Heart left ventricle (tissue), 16 donors: ENCODE measurements around the gene RAB20. TPM values are rescaled to one million over a fixed set of nuclear protein-coding genes. Genes with fewer than 3 reads are reported as not detected.
A peak's percentile ranks its signal among the peaks of the same experiment; 100 is the strongest.

Source experiments
- ATAC-seq, 4 donors: fragments of 200-7000 bp; cut with Tn5 transposase; one replicate each; pipeline ENCODE4 v1.9.1; 2020 to 2022; ENCODE audit warnings: moderate library complexity in 4 of 4, mild to moderate bottlenecking in 3 of 4, moderate number of reproducible peaks in 1 of 4
- DNase-seq, 5 donors: peaks; one replicate each; pipeline ENCODE4 v3.0.0-alpha.2; 2020
- H3K27ac ChIP-seq, 12 donors: fragments of 200-600 bp; sonication (generic) in 4 of 12; one replicate each; pipeline versions ENCODE4 v1.5.0 to v1.8.0; 2016 to 2022; ENCODE audit warnings: mild to moderate bottlenecking in 2 of 12
- H3K27me3 ChIP-seq, 9 donors: fragments of 200-600 bp; sonication (generic) in 2 of 9; one replicate each; pipeline versions ENCODE4 v1.5.1 to v1.8.0; 2016 to 2022; ENCODE audit warnings: mild to moderate bottlenecking in 3 of 9
- H3K36me3 ChIP-seq, 9 donors: fragments of 200-600 bp; sonication (generic) in 2 of 9; one replicate each; pipeline versions ENCODE4 v1.5.0 to v1.8.0; 2018 to 2022; ENCODE audit warnings: mild to moderate bottlenecking in 2 of 9
- H3K4me1 ChIP-seq, 12 donors: fragments of 200-600 bp; sonication (generic) in 4 of 12; one replicate each; pipeline versions ENCODE4 v1.5.0 to v1.8.0; 2016 to 2022; ENCODE audit warnings: mild to moderate bottlenecking in 3 of 12
- H3K4me3 ChIP-seq, 12 donors: fragments of 200-600 bp; sonication (generic) in 4 of 12; one replicate each; pipeline versions ENCODE4 v1.5.0 to v1.8.0; 2017 to 2022; ENCODE audit warnings: mild to moderate bottlenecking in 9 of 12, moderate library complexity in 4 of 12
- H3K9me3 ChIP-seq, 12 donors: fragments of 200-600 bp; sonication (generic) in 4 of 12; one replicate each; pipeline versions ENCODE4 v1.5.0 to v1.8.0; 2016 to 2022; ENCODE audit warnings: mild to moderate bottlenecking in 1 of 12
- POLR2A ChIP-seq, 2 donors: fragments of 450-650 bp; IDR thresholded peaks; one replicate each; pipeline ENCODE4 v1.6.1; 2017; ENCODE audit warnings: antibody characterized with exemption in 2 of 2, mild to moderate bottlenecking in 2 of 2, moderate library complexity in 2 of 2
- WGBS, 4 donors: extraction: QIAGEN DNeasy Blood & Tissue Kit in 2 of 4; methylation state at CpG; one replicate each; pipeline versions ENCODE4 v1.1.5 to v1.1.7; 2013 to 2018; 5-methylcytosine and 5-hydroxymethylcytosine counted together
- intact Hi-C, 10 donors: fragments of 100-400 bp; cut with DNase I; formaldehyde crosslinking; loops; one replicate each; pipeline versions ENCODE4 v1.11.1 to v1.14.2; 2022
- polyA plus RNA-seq, 2 donors: library from polyadenylated mRNA; stranded (reverse); fragments of 200-250 nt; gene quantifications; one replicate each; pipeline ENCODE4 v1.2.3, GENCODE V29; 2013
- total RNA-seq, 9 donors: library from RNA; depleted of rRNA in 2 of 9; stranded (reverse); fragments of >200 nt in 2 of 9; fragmentation: NEBNext Ultra II Directional in 3 of 9; extraction: Animal tissue kit (Norgen Biotek cat#: 25700) in 3 of 9; gene quantifications; one replicate each; pipeline versions ENCODE4 v1.1.0 to v1.2.4, GENCODE V29; 2016 to 2023
- TF ChIP-seq, protein P1 (sequence below), 12 donors: fragments of 200-600 bp; sonication (generic) in 4 of 12; IDR thresholded peaks; one replicate each; pipeline versions ENCODE4 v1.5.0 to v1.8.0; 2018 to 2022; ENCODE audit warnings: antibody characterized with exemption in 12 of 12, mild to moderate bottlenecking in 5 of 12
- donor health status: ischemic (EF 13 %, LVEDD 7.1; RV severe dilation, severe dysfunction).
- donor health status: healthy with polysubstance abuse.
- donor health status: DM: no; HTN: yes; CAD: no.
- donor health status: DM: no; HTN: no; CAD: no.
- donor health status: ischemic (EF 25% LVEDD 6.9; RV normal size, moderate dysfunction).
- donor health status: ischemic (EF 25% LVEDD 5.7; RV mildly dilated, moderate dysfunction).
- donor health status: healthy.
- donor health status: DM: yes; HTN: yes; CAD: no.
- donor health status: ischemic (EF 35%, LVEDD 5.7; RV mildly dilated, moderate dysfunction).
- donor health status: nonischemic (EF 11% LVEDD 7.7; RV severe dilation, severe dysfunction).
- donor health status: DM: yes; HTN: yes; CAD: no.
- donor health status: PGD.
- donor health status: ischemic (EF 29% LVEDD 5.4; RV normal size, mild dysfunction).
- donor health status: nonischemic (EF 23%, LVEDD 6.1; RV moderate dilation, normal function).

The RAB20 gene
- total and polyA plus RNA-seq, 11 donors = 5.5 to 30.2 (median 13.7) TPM

DNA sequence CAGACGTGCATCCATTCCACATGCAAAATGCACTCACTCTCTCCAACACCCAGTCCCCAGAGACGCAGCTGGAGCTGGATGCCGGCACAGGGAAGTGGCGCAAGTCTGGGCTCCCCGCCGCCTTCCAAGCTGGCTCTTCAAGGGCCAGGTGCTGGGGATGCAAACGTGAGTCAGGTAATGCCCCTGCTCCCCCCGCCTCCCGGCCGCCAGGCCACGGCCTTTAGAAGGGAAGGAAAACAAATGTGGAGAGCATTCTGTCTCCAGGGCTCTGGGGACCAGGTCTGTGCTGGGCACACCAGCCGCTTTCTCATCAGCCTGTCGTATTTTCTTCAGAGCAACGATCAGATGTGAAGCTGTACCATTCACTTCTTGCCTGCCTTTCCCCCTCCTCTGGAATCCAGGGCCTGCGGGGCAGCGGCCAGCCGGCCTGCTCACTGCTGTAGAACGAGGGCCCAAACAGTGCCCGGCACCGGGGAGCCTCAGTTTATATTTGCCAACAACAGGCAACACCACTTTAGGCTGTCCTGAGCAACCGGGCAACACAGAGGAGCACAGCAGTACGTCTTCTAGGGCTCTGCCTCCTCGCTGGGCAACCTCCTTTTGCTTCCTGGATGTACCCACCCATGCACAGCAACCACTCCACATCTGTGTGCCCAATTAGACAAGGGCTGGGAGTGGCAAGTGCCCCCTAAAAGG, 3.8 kb downstream of the RAB20 start:
- 92 to 95% (median 93%) methylated on average over 22 to 23 of the region's 23 CpGs for WGBS, 4 donors
- Histone ChIP-seq H3K27me3 (no peaks in the 10 kb centered on the region), H3K36me3 (peaks cover 0 to 27% (median 0%) of the 10 kb centered on the region in 9 donors), H3K4me1 (peaks cover 0 to 40% (median 18%) of the 10 kb centered on the region in 12 donors), H3K27ac (no peak overlapping the region), H3K9me3 (peaks cover 0 to 8% (median 0%) of the 10 kb centered on the region in 12 donors), H3K4me3 (no peak overlapping the region)
- no peak for ATAC-seq
- intact Hi-C loops = loop anchor here in 3 of 10 donors (5.0 to 10.0 kb wide), 4 partner anchors 45 to 343 kb away; no protein-coding TSS in a partner anchor
- no peak for DNase-seq
- no peak for TF ChIP-seq POLR2A (IDR thresholded peaks at IDR 0.05)
- TF ChIP-seq, protein P1, sequence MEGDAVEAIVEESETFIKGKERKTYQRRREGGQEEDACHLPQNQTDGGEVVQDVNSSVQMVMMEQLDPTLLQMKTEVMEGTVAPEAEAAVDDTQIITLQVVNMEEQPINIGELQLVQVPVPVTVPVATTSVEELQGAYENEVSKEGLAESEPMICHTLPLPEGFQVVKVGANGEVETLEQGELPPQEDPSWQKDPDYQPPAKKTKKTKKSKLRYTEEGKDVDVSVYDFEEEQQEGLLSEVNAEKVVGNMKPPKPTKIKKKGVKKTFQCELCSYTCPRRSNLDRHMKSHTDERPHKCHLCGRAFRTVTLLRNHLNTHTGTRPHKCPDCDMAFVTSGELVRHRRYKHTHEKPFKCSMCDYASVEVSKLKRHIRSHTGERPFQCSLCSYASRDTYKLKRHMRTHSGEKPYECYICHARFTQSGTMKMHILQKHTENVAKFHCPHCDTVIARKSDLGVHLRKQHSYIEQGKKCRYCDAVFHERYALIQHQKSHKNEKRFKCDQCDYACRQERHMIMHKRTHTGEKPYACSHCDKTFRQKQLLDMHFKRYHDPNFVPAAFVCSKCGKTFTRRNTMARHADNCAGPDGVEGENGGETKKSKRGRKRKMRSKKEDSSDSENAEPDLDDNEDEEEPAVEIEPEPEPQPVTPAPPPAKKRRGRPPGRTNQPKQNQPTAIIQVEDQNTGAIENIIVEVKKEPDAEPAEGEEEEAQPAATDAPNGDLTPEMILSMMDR (IDR thresholded peaks at IDR 0.05) = no peak

DNA sequence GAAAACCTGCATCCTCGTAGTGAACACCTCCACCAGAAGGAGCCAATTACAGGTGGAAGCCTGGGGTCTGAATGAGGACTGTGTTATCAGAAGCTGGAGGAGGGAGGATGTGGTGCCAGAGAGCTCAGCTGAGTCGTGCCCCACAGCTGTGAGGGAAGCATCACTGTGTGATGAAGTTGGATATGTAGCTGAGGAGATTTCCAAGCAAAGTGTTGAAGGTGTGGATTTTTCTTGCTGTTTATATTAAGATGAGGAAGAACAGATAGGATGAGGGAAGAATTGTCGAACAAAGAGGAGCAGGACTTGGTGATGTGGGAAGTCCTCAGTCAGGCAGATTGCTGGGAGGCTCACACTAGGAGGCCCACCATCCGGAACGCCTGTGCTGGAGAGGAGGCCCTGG, 4.4 kb downstream of the RAB20 start:
- 90 to 94% (median 93%) methylated on average over 5 of the region's 5 CpGs for WGBS, 4 donors
- Histone ChIP-seq H3K27ac (no peak overlapping the region), H3K4me1 (peaks cover 0 to 34% (median 12%) of the 10 kb centered on the region in 12 donors), H3K4me3 (no peak overlapping the region), H3K9me3 (peaks cover 0 to 8% (median 0%) of the 10 kb centered on the region in 12 donors), H3K27me3 (no peaks in the 10 kb centered on the region), H3K36me3 (peaks cover 0 to 27% (median 0%) of the 10 kb centered on the region in 9 donors)
- no peak for DNase-seq
- ATAC-seq = no peak
- TF ChIP-seq, protein P1 (IDR thresholded peaks at IDR 0.05) = no peak
- no peak for TF ChIP-seq POLR2A (IDR thresholded peaks at IDR 0.05)
- intact Hi-C loops = loop anchor here in 3 of 10 donors (5.0 to 10.0 kb wide), 4 partner anchors 45 to 342 kb away; no protein-coding TSS in a partner anchor

DNA sequence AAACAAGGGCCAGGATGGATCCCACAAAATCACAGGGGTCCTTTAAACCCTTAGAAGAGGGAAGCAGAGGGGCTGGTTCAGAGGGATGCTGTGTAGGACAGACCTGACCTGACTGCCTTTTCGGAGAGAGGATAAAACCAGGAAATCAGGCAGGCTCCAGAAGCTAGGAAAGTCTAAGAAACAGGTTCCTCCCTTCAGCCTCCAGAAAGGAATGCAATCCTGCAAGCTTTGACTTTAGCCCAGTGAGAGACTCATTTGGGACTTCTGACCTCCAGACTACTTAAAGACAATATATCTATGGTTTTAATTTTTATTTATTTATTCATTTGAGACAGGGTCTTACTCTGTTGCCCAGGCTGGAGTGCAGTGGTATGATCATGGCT, 5.3 kb downstream of the RAB20 start:
- H3K4me1 ChIP-seq = peaks cover 0 to 38% (median 15%) of the 10 kb centered on the region in 12 donors
- H3K9me3 ChIP-seq = peaks cover 0 to 8% (median 0%) of the 10 kb centered on the region in 12 donors
- WGBS, 4 donors = 89 to 96% (median 94%) methylated on average over 1 of the region's 1 CpG
- no peaks in the 10 kb centered on the region for H3K27me3 ChIP-seq
- H3K27ac ChIP-seq = no peak overlapping the region
- no peak overlapping the region for H3K4me3 ChIP-seq
- DNase-seq = no peak
- H3K36me3 ChIP-seq = peaks cover 0 to 27% (median 0%) of the 10 kb centered on the region in 9 donors
- intact Hi-C loops = loop anchor here in 3 of 10 donors (5.0 to 10.0 kb wide), 4 partner anchors 44 to 341 kb away; no protein-coding TSS in a partner anchor
- TF ChIP-seq, protein P1 (IDR thresholded peaks at IDR 0.05) = no peak
- no peak for TF ChIP-seq POLR2A (IDR thresholded peaks at IDR 0.05)
- ATAC-seq = no peak

DNA sequence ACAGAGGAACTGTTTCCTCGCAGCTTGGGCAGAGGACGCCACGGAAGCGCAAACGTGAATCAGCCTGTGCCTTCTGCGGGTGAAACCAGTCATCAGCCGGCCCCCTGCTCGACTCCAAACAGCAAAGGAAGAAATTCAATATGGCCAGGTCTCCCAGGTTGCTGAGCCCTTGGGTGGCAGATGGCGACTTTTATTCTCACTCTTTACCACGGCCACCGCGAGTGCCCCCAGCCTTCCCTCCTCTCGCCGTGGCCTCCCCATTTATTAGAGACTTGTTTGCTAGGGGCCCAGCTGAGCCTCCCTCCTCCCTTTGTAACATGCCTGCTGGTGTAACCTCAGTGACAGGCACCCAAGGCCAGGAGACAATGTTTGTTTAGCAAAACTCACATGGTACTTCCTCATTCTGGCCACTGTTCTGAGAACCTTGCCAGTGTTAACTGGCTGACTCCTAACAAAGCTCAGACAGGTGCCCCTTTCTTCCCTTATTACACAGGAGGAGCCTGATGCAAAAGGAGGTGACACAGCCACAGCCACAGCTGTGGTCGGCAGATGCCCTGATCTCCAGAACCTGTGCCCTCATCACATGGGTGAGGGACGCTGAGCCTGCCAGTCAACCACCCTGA, 5.8 kb downstream of the RAB20 start:
- intact Hi-C loops = loop anchor here in 3 of 10 donors (5.0 to 10.0 kb wide), 4 partner anchors 43 to 341 kb away; no protein-coding TSS in a partner anchor

More for the DNA sequence above, 5.8 kb downstream of the RAB20 start:
- Histone ChIP-seq H3K4me3 (no peak overlapping the region), H3K27ac (no peak overlapping the region), H3K9me3 (peaks cover 0 to 8% (median 0%) of the 10 kb centered on the region in 12 donors), H3K27me3 (no peaks in the 10 kb centered on the region), H3K36me3 (peaks cover 0 to 27% (median 0%) of the 10 kb centered on the region in 9 donors), H3K4me1 (peaks cover 0 to 42% (median 15%) of the 10 kb centered on the region in 12 donors)
- no peak for TF ChIP-seq POLR2A (IDR thresholded peaks at IDR 0.05)
- TF ChIP-seq, protein P1 (IDR thresholded peaks at IDR 0.05) = no peak
- peak in 1 of 4 donors; percentile 9 for ATAC-seq
- WGBS, 4 donors = 93 to 96% (median 94%) methylated on average over 16 of the region's 16 CpGs
- no peak for DNase-seq
